Pancreas (tissue), 10 donors: ENCODE data around the gene PFDN1. TPM values are rescaled to one million over a fixed set of nuclear protein-coding genes. Genes with fewer than 3 reads are reported as not detected.

ENCODE experiments used
- ATAC-seq, 4 donors: fragments of 200-7000 bp; cut with Tn5 transposase; one replicate each; pipeline versions ENCODE4 v1.8.0 to v1.9.1; 2020; ENCODE audit warnings: mild to moderate bottlenecking in 4 of 4, moderate library complexity in 4 of 4
- DNase-seq, 6 donors: peaks; one replicate each; pipeline ENCODE4 v3.0.0-alpha.2; 2020
- FAIRE-seq: peaks from 2 replicates; lab custom pipeline; 2012; peaks lifted over from hg19 to GRCh38; lab: Jason Lieb, UNC
- H3K27ac ChIP-seq, 4 donors: fragments of 200-600 bp; sonication (generic); 1 replicate in 3 of 4; 2 replicates in 1 of 4; pipeline versions ENCODE4 v1.5.0 to v1.8.0; 2020
- H3K27me3 ChIP-seq, 4 donors: fragments of 200-600 bp; one replicate each; pipeline ENCODE4 v1.8.0; 2021
- H3K36me3 ChIP-seq, 3 donors: fragments of 200-600 bp; sonication (generic) in 1 of 3; one replicate each; pipeline versions ENCODE4 v1.5.0 to v1.8.0; 2020 to 2021
- H3K4me1 ChIP-seq, 3 donors: fragments of 200-600 bp; one replicate each; pipeline ENCODE4 v1.8.0; 2021
- H3K4me3 ChIP-seq, 4 donors: fragments of 200-600 bp; sonication (generic) in 2 of 4; one replicate each; pipeline versions ENCODE4 v1.5.0 to v1.8.0; 2020 to 2021
- H3K9me3 ChIP-seq, 4 donors: fragments of 200-600 bp; one replicate each; pipeline ENCODE4 v1.8.0; 2021
- WGBS, 2 donors: extraction: QIAGEN DNeasy Blood & Tissue Kit; methylation state at CpG; one replicate each; pipeline ENCODE4 v1.1.7; 2013; 5-methylcytosine and 5-hydroxymethylcytosine counted together
- intact Hi-C, 3 donors: fragments of 100-400 bp; cut with DNase I; formaldehyde crosslinking; loops; one replicate each; pipeline versions ENCODE4 v1.11.1 to v1.14.2; 2022
- polyA plus RNA-seq, 2 donors: library from polyadenylated mRNA; stranded (reverse); fragments of 200-250 nt; gene quantifications; one replicate each; pipeline ENCODE4 v1.2.3, GENCODE V29; 2013
- total RNA-seq, 6 donors: library from RNA; stranded (reverse); fragmentation: NEBNext Ultra II Directional in 4 of 6; extraction: Animal tissue kit (Norgen Biotek cat#: 25700) in 4 of 6; gene quantifications; one replicate each; pipeline versions ENCODE4 v1.2.1 to v1.2.4, GENCODE V29; 2021 to 2023
- TF ChIP-seq, protein P1 (sequence below), 4 donors: fragments of 200-600 bp; sonication (generic) in 3 of 4; IDR thresholded peaks; one replicate each; pipeline versions ENCODE4 v1.5.0 to v1.8.0; 2021; ENCODE audit warnings: antibody characterized with exemption in 4 of 4
- donor health status: healthy with polysubstance abuse.
- donor health status: DM: no; HTN: no; CAD: no; lungs with moderate emphysema.
- donor health status: DM: no; HTN: no; CAD: no.
- donor health status: control.
- donor health status: control.
- donor health status: Bipolar disorder and iron deficiency.
- donor health status: DM: yes; HTN: yes; CAD: no.
- donor health status: DM: no; HTN: no; CAD: no.
- donor health status: DM: no; HTN: no; CAD: no.
- donor health status: DM: yes; HTN: yes; CAD: no.

Gene PFDN1
- total and polyA plus RNA-seq, 8 donors, result 10.5 to 43.9 (median 17.5) TPM

DNA sequence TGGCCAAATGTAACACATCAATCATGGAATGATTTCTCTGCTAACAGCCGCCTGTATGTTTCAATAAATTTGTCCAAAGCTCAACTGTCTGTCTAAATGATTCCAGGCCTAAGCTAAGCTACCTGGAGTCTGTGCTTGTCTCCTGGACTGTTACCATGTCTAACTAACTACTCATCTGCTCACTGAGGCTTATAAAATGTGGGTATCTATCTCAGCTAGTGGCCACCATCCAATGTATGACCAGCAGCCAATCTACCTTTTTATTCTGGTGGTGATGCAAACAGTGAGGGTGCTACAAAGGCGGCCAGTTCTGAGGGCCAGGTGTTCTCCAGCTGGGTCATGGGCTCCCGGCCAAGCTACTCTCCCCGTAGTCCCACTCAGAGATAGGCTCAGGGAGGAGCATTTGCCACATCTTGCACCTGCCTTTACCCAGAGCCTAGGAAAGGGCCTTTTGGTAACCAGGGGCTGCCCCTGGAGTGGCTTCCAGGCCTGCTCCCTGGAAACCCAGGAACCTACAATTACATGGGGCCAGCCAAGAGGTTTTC is 59.1 kb downstream of the PFDN1 start:
- 24 to 32% methylated on average over 4 of the region's 4 CpGs for WGBS, 2 donors
- peak; percentile 55 to 76 (median 70) for DNase-seq
- Histone ChIP-seq H3K9me3 (no peaks in the 10 kb centered on the region), H3K4me3 (no peak overlapping the region), H3K27me3 (no peaks in the 10 kb centered on the region), H3K36me3 (peaks cover 0 to 5% (median 0%) of the 10 kb centered on the region in 3 donors), H3K27ac (peak overlapping the region in 1 of 4 donors; percentile 2), H3K4me1 (peaks cover 24 to 38% (median 29%) of the 10 kb centered on the region in 3 donors)
- FAIRE-seq, result no peak
- intact Hi-C loops, result loop anchor here in 1 of 3 donors (5.0 kb wide), 1 partner anchor 104 kb away; the partner anchor contains the start of gene HBEGF
- TF ChIP-seq, protein P1, sequence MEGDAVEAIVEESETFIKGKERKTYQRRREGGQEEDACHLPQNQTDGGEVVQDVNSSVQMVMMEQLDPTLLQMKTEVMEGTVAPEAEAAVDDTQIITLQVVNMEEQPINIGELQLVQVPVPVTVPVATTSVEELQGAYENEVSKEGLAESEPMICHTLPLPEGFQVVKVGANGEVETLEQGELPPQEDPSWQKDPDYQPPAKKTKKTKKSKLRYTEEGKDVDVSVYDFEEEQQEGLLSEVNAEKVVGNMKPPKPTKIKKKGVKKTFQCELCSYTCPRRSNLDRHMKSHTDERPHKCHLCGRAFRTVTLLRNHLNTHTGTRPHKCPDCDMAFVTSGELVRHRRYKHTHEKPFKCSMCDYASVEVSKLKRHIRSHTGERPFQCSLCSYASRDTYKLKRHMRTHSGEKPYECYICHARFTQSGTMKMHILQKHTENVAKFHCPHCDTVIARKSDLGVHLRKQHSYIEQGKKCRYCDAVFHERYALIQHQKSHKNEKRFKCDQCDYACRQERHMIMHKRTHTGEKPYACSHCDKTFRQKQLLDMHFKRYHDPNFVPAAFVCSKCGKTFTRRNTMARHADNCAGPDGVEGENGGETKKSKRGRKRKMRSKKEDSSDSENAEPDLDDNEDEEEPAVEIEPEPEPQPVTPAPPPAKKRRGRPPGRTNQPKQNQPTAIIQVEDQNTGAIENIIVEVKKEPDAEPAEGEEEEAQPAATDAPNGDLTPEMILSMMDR (IDR thresholded peaks at IDR 0.05), result no peak
- peak; percentile 27 to 60 (median 54) for ATAC-seq

DNA sequence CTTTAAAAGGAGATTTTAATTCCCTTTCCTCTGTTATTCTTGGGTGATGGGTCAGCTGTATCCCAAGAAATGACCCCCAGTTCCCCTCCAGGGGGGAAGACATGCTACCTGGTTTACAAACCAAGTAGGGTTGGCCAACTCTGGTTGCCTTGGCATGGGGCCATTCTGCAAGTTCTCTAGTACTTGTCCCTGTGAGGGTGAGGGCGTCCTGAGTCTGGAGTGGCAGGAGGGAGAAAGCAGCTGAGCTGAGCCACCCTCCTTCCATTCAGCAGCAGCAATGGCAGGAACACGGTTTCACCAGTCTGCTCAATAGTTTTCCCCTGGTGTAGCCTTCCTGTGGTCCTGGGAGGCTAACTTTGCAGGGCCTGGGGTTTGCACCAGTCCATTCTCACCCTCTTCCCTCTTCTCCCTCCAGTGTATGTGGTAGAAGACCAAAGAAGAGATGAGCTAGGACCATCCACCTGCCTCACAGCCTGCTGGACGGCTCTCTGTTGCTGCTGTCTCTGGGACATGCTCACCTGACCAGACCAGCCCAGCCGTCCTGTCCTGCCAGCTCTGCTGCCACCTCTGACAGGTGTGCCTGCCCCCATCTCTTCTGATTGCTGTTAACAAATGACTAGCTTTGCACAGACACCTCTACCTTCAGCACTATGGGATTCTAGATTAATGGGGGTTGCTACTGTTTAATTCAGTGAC is 59.9 kb downstream of the PFDN1 start:
- peak in 3 of 6 donors; percentile 49 to 74 (median 63) for DNase-seq
- peaks cover 24 to 38% (median 29%) of the 10 kb centered on the region in 3 donors for H3K4me1 ChIP-seq
- ATAC-seq, result peak in 1 of 4 donors; percentile 22
- WGBS, 2 donors, result 24 to 42% methylated on average over 4 of the region's 4 CpGs
- H3K27ac ChIP-seq, result peak overlapping the region in 1 of 4 donors; percentile 2
- intact Hi-C loops, result loop anchor here in 1 of 3 donors (5.0 kb wide), 1 partner anchor 104 kb away; the partner anchor contains the start of gene HBEGF
- H3K9me3 ChIP-seq, result no peaks in the 10 kb centered on the region
- TF ChIP-seq, protein P1 (IDR thresholded peaks at IDR 0.05), result no peak
- no peak for FAIRE-seq
- peaks cover 0 to 5% (median 0%) of the 10 kb centered on the region in 3 donors for H3K36me3 ChIP-seq
- no peaks in the 10 kb centered on the region for H3K27me3 ChIP-seq
- no peak overlapping the region for H3K4me3 ChIP-seq

DNA sequence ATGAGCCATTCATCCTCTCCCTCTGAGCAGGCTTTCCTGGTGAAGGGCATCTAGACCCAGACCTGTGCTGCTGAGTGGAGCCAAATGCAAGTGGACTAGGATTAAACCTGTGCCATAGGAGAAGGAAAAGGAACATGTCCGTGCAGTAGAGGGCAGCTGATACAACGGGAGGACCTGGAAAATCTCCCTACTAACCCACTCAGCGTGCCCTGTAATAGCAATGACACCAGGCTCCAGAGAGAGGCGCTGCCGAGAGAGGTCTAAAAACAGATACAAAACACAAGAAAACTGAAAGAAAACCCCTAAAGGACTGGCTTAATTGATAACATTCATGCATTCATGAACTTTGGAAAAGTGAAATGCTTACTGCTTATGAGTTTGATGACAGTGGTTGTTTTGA is 60.8 kb downstream of the PFDN1 start:
- no peak for DNase-seq
- FAIRE-seq, result no peak
- TF ChIP-seq, protein P1 (IDR thresholded peaks at IDR 0.05), result no peak
- Histone ChIP-seq H3K4me1 (peaks cover 24 to 38% (median 29%) of the 10 kb centered on the region in 3 donors), H3K4me3 (no peak overlapping the region), H3K9me3 (no peaks in the 10 kb centered on the region), H3K27ac (peak overlapping the region in 3 of 4 donors; percentile 22 to 58 (median 54)), H3K36me3 (peaks cover 0 to 5% (median 0%) of the 10 kb centered on the region in 3 donors), H3K27me3 (no peaks in the 10 kb centered on the region)
- 82 to 85% methylated on average over 5 of the region's 5 CpGs for WGBS, 2 donors
- ATAC-seq, result no peak
- intact Hi-C loops, result loop anchor here in 1 of 3 donors (5.0 kb wide), 1 partner anchor 105 kb away; the partner anchor contains the start of gene HBEGF

DNA sequence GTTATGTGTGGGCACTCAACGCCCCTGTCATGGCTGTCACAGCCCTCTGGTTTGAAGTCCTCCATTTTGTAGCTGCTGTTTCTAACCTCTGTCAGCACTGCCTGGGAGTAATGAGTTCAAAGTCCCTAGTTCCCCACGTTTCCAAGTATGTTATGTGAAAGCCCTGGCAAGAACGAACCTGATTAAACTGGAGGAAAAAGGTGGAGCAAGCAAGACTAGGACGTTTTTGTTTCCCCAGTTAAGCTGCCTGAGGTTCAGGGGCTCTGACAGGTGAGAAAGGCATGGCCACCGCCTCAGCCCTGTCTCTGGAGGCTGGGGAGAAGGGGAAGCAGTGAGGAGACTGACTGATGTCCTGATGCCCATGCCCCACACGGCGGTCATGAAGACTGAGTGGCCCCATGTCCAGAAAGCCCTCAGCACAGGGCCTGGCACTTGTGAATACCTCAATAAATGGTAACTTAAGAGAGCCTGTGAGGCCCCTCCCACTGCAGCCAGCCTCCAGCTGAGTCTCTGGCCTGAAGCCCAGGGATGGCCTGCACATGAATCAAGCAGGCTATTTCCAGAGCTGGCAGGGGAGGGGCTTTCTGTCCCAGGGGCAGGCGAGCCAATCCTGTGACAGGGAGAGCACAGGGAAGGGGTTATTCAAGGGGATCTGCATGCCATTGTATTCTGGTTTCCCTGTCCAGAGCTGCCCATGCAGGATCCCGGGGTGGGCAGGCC is 61.8 kb downstream of the PFDN1 start:
- no peak overlapping the region for H3K4me3 ChIP-seq
- ATAC-seq, result peak; percentile 67 to 81 (median 78)
- peak; percentile 78 to 90 (median 87) for DNase-seq
- peaks cover 0 to 5% (median 0%) of the 10 kb centered on the region in 3 donors for H3K36me3 ChIP-seq
- H3K27ac ChIP-seq, result peak overlapping the region in 3 of 4 donors; percentile 22 to 58 (median 54)
- intact Hi-C loops, result loop anchor here in 1 of 3 donors (5.0 kb wide), 1 partner anchor 106 kb away; the partner anchor contains the start of gene HBEGF
- TF ChIP-seq, protein P1 (IDR thresholded peaks at IDR 0.05), result no peak
- no peaks in the 10 kb centered on the region for H3K27me3 ChIP-seq
- H3K4me1 ChIP-seq, result peaks cover 24 to 38% (median 29%) of the 10 kb centered on the region in 3 donors
- FAIRE-seq, result no peak
- H3K9me3 ChIP-seq, result no peaks in the 10 kb centered on the region
- WGBS, 2 donors, result 26 to 28% methylated on average over 9 of the region's 9 CpGs
